Cardiac fibroblast (primary cell): ENCODE measurements around the gene STK38L.
A peak's percentile ranks its signal among the peaks of the same experiment; 100 is the strongest.

Experiments
- DNase-seq, 2 donors: peaks; one replicate each; pipeline versions ENCODE4 v3.0.0 to v3.0.0-alpha.2; 2010; ENCODE audit warnings: low read depth in 2 of 2
- H3K4me3 ChIP-seq, 2 donors: replicated peaks in 1 of 2; 1 replicate in 1 of 2; 2 replicates in 1 of 2; pipeline ENCODE4 v1.5.1; 2011; ENCODE audit warnings: low read depth in 2 of 2, low read length in 2 of 2, mild to moderate bottlenecking in 2 of 2, moderate library complexity in 1 of 2
- CTCF ChIP-seq: IDR thresholded peaks from one replicate; pipeline ENCODE4 v1.5.1; 2011; ENCODE audit warnings: low read depth, mild to moderate bottlenecking, low read length, inconsistent platforms

STK38L gene

GRCh38 chr12:27213830-27214787 lies 30.0 kb upstream of the STK38L start:
- no peak overlapping the region for H3K4me3 ChIP-seq
- no peak for TF ChIP-seq CTCF
- no peak for DNase-seq

- no peak overlapping the region for H3K4me3 ChIP-seq
- TF ChIP-seq CTCF = no peak
- no peak for DNase-seq
Measured at GRCh38 chr12:27217590-27217989, 26.5 kb upstream of the STK38L start.

- no peak for DNase-seq
- no peak overlapping the region for H3K4me3 ChIP-seq
- no peak for TF ChIP-seq CTCF
Measured at GRCh38 chr12:27219693-27220054, 24.4 kb upstream of the STK38L start.

- no peak for TF ChIP-seq CTCF
- no peak overlapping the region for H3K4me3 ChIP-seq
- DNase-seq = peak; percentile 20 to 71
Measured at GRCh38 chr12:27220055-27220987, 23.8 kb upstream of the STK38L start.

- DNase-seq = no peak
- no peak for TF ChIP-seq CTCF
- H3K4me3 ChIP-seq = no peak overlapping the region
Measured at GRCh38 chr12:27220988-27221345, 23.1 kb upstream of the STK38L start.

GRCh38 chr12:27221625-27222387 lies 22.3 kb upstream of the STK38L start:
- no peak for DNase-seq
- TF ChIP-seq CTCF = no peak
- no peak overlapping the region for H3K4me3 ChIP-seq
